ENCODE results near the gene CAT.
"Not testable (repeated sequence)": the region's sequence is repeated elsewhere in the genome, so short reads cannot be mapped to it uniquely, and the experiment has no call there.

CAT gene

DNA sequence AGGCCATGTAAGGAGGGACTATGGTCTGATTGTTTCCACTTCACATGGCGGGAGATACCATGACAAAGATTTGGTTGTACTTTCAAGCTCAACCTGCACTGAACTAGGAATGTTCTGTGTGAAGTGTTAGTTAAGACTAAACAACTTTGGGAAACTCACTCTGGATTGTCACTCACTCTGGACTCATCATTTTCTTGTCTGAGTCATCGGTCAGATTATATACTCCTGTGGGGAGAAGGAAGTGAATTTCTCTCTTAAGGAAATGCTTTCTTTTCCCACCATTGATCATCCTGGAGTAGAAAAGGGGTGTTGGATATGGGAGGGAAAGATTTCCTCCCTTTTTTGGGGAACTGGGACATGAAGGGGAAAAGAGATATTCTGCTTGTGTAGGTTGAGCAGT lies 26.9 kb upstream of the CAT start:
- no peaks in the 10 kb centered on the region for H3K9me3 ChIP-seq (ENCODE audit: low read length)

DNA sequence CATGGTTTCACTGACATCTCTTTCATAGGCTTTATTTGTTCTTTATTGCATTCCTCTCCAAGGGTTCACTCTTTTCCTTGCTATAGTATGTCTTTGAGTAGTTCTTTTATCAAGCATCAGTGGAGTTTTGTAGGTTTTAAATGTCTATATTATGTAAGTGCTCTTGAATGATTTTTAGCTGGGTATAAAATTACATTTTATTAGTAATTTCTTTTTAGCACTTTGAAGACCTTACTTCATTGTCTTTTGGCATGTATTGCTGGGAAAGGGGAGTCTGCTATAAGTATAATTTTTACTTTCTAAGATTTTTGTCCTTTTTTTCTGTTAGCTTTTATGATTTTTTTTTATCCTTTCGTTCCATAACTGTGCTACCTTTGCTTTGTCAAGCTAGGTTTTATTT lies 25.5 kb upstream of the CAT start:
- Histone ChIP-seq H3K36me3 (ENCODE audit: insufficient read depth, low read length) (no peaks in the 10 kb centered on the region), H3K4me1 (ENCODE audit: insufficient read depth, low read length) (no peaks in the 10 kb centered on the region), H3K4me3 (ENCODE audit: low read length) (no peak overlapping the region), H3K27me3 (ENCODE audit: insufficient read depth, low read length) (no peaks in the 10 kb centered on the region), H3K9me3 (ENCODE audit: low read length) (no peaks in the 10 kb centered on the region), H2AFZ (ENCODE audit: low read depth, low read length) (no peak overlapping the region)

More for the DNA sequence above, 26.9 kb upstream of the CAT start:
- Histone ChIP-seq H2AFZ (ENCODE audit: low read depth, low read length) (no peak overlapping the region), H3K36me3 (ENCODE audit: insufficient read depth, low read length) (no peaks in the 10 kb centered on the region), H3K27me3 (ENCODE audit: insufficient read depth, low read length) (no peaks in the 10 kb centered on the region), H3K4me1 (ENCODE audit: insufficient read depth, low read length) (no peaks in the 10 kb centered on the region), H3K4me3 (ENCODE audit: low read length) (no peak overlapping the region)

DNA sequence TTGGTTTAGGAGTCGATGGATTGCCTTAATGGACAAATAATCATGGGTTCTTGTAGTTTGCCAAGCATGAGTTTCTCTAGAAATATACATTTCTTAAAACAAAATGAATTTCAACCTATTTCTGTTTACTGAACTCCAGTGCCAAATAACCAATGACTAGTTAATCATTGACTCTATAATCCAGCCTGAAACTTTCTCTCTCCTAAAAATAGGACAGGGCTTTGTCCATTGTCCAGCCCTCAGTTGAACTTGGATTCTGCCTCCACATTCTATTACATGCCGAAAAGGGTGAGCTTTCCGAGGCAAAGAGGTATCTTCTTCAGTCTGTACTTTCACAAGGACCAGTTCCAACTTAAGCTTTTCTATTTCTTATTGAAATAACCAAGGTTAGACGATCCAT lies 23.2 kb upstream of the CAT start:
- no peaks in the 10 kb centered on the region for H3K4me1 ChIP-seq (ENCODE audit: insufficient read depth, low read length)
- no peaks in the 10 kb centered on the region for H3K36me3 ChIP-seq (ENCODE audit: insufficient read depth, low read length)

DNA sequence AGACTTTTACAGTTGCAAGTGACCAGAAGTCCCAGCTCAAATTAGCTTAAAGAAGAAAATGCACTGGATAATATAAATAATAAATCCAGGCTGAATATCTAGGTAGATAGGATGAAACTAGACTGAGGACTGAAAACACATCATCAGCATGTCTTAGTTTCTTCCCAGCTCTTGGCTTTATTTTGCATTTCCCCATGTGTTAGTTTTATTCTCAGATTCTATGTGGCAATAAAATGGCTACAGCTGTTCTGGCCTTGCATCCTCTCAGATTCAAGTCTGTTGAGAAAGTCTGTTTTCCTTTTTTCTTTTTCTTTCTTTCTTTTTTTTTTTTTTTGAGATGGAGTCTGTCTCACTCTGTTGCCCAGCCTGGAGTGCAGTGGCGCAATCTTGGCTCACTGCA lies 22.6 kb upstream of the CAT start:
- no peaks in the 10 kb centered on the region for H3K27me3 ChIP-seq (ENCODE audit: insufficient read depth, low read length)
- no peak overlapping the region for H2AFZ ChIP-seq (ENCODE audit: low read depth, low read length)
- H3K9me3 ChIP-seq (ENCODE audit: low read length), result no peaks in the 10 kb centered on the region
- H3K36me3 ChIP-seq (ENCODE audit: insufficient read depth, low read length), result no peaks in the 10 kb centered on the region
- H3K4me3 ChIP-seq (ENCODE audit: low read length), result no peak overlapping the region
- no peaks in the 10 kb centered on the region for H3K4me1 ChIP-seq (ENCODE audit: insufficient read depth, low read length)

More for the DNA sequence above, 23.2 kb upstream of the CAT start:
- no peak overlapping the region for H3K4me3 ChIP-seq (ENCODE audit: low read length)
- H3K9me3 ChIP-seq (ENCODE audit: low read length), result no peaks in the 10 kb centered on the region
- H3K27me3 ChIP-seq (ENCODE audit: insufficient read depth, low read length), result no peaks in the 10 kb centered on the region
- no peak overlapping the region for H2AFZ ChIP-seq (ENCODE audit: low read depth, low read length)

DNA sequence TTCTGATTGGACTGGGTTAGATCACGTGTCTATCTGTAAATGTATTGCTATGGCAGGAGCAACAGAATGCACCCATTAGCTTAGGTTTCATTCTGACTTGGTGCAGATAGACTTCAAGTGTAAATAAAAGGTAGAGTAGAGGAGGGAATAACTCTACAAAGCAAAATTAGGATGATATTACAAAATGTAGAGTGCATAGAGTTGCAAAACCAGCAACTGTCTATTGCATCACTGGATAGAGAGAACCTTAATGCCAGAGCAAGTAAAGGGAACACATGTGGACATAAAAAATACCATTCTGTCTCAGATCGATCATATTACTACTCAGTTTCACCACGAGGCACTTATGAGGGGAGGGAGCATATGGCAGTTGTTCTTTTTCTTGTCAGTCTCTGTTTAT lies 22.0 kb upstream of the CAT start:
- Histone ChIP-seq H3K4me3 (ENCODE audit: low read length) (no peak overlapping the region), H3K36me3 (ENCODE audit: insufficient read depth, low read length) (no peaks in the 10 kb centered on the region), H3K9me3 (ENCODE audit: low read length) (no peaks in the 10 kb centered on the region), H2AFZ (ENCODE audit: low read depth, low read length) (no peak overlapping the region), H3K4me1 (ENCODE audit: insufficient read depth, low read length) (no peaks in the 10 kb centered on the region), H3K27me3 (ENCODE audit: insufficient read depth, low read length) (no peaks in the 10 kb centered on the region)

DNA sequence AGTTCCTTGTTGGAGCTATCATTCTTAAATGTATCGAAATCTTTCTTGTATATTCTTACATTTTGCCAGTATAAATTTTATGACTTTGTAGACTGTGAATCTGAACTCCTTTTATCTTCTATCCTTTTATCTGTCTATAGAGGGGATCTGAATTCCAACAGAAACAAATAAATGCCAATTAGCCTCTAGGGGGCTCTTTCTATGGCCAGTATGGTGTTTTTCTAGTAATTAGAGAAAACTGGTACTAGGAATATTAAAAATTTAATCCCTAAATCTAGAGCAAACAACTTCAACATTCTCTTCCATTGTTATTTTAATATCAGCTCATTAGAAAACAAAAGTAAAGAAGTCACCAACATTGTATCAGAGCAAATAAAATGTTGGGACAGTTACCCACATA lies 21.5 kb upstream of the CAT start:
- Histone ChIP-seq H2AFZ (ENCODE audit: low read depth, low read length) (no peak overlapping the region), H3K36me3 (ENCODE audit: insufficient read depth, low read length) (no peaks in the 10 kb centered on the region), H3K27me3 (ENCODE audit: insufficient read depth, low read length) (no peaks in the 10 kb centered on the region), H3K4me1 (ENCODE audit: insufficient read depth, low read length) (no peaks in the 10 kb centered on the region), H3K9me3 (ENCODE audit: low read length) (no peaks in the 10 kb centered on the region), H3K4me3 (ENCODE audit: low read length) (no peak overlapping the region)

DNA sequence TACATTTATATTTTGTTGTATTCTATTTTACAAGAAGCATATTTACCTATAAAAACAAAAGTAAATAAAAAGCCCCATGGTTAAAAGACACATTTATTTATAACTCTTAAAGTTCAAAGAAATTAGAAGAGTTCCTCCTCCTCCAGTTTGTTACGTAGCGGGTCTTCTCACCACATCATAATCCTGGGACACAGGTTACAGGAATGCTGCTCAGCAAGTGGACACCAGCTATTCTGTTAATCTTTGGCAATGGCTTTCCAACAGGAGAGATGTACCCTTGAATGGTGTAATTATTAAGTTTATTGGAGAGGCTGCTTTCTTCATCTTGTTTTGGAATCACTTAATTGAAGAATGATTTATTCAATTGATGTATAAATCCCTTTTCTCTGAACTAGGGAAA lies 19.6 kb upstream of the CAT start:
- Histone ChIP-seq H3K4me3 (ENCODE audit: low read length) (no peak overlapping the region), H3K36me3 (ENCODE audit: insufficient read depth, low read length) (no peaks in the 10 kb centered on the region), H3K9me3 (ENCODE audit: low read length) (no peaks in the 10 kb centered on the region), H2AFZ (ENCODE audit: low read depth, low read length) (no peak overlapping the region), H3K27me3 (ENCODE audit: insufficient read depth, low read length) (no peaks in the 10 kb centered on the region), H3K4me1 (ENCODE audit: insufficient read depth, low read length) (no peaks in the 10 kb centered on the region)

DNA sequence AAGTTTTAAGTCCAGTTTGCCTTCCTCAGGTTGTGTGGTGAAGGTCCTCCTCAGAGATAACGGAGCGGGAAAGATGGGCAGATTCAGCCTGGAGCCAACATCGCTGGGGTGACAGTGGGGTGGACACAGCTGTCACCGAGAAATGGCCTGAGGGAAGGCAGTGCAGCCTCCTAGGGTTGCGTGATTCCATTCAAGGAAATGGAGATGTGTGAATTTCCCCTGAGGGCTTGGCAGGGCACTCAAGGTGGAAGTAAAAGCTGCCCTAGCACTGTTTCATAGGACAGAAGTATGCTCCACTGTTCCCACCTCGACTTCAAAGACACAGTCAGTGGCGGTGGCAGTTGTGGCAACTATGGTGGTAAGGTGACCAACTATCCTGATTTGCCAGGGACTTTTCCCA lies 15.4 kb upstream of the CAT start:
- no peaks in the 10 kb centered on the region for H3K36me3 ChIP-seq (ENCODE audit: insufficient read depth, low read length)
- no peak overlapping the region for H3K4me3 ChIP-seq (ENCODE audit: low read length)
- H3K27me3 ChIP-seq (ENCODE audit: insufficient read depth, low read length), result peaks cover 4% of the 10 kb centered on the region
- no peaks in the 10 kb centered on the region for H3K9me3 ChIP-seq (ENCODE audit: low read length)
- no peak overlapping the region for H2AFZ ChIP-seq (ENCODE audit: low read depth, low read length)
- H3K4me1 ChIP-seq (ENCODE audit: insufficient read depth, low read length), result no peaks in the 10 kb centered on the region

DNA sequence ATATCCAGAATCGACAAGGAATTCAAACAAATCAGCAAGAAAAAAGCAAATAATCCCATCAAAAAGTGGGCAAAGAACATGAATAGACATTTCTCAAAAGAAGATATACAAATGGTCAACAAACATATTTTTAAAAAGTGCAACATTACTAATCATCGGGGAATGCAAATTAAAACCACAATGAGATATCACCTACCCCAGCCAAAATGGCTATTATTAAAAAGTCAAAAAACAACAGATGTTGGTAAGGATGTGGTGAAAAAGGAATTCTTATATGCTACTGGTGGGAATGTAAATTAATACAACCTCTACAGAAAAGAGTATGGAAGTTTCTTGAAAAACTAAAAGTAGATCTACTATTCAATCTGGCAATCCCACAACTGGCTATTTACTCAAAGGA lies 13.9 kb upstream of the CAT start:
- not testable (repeated sequence) for H3K4me3 ChIP-seq (ENCODE audit: low read length); H3K27me3 ChIP-seq (ENCODE audit: insufficient read depth, low read length); H3K36me3 ChIP-seq (ENCODE audit: insufficient read depth, low read length); H2AFZ ChIP-seq (ENCODE audit: low read depth, low read length); H3K9me3 ChIP-seq (ENCODE audit: low read length); H3K4me1 ChIP-seq (ENCODE audit: insufficient read depth, low read length)

DNA sequence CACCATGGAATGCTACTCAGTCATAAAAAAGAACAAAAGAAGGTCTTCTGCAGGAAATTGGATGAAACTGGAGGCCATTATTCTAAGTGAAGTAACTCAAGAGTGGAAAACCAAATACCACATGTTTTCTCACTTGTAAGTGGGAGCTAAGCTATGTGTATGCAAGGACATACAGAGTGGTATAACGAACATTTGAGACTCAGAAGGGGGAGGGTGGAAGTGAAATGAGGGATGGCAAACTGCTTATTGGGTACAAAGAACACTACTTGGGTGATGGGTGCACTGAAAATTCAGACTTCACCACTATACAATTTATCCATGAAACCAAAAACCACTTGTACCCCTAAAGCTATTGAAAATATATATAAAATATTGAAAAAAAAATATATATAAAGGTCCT lies 13.4 kb upstream of the CAT start:
- H3K9me3 ChIP-seq (ENCODE audit: low read length), result no peaks in the 10 kb centered on the region
- H3K36me3 ChIP-seq (ENCODE audit: insufficient read depth, low read length), result no peaks in the 10 kb centered on the region
- no peaks in the 10 kb centered on the region for H3K4me1 ChIP-seq (ENCODE audit: insufficient read depth, low read length)
- H3K27me3 ChIP-seq (ENCODE audit: insufficient read depth, low read length), result peaks cover 4% of the 10 kb centered on the region
- no peak overlapping the region for H3K4me3 ChIP-seq (ENCODE audit: low read length)
- no peak overlapping the region for H2AFZ ChIP-seq (ENCODE audit: low read depth, low read length)

DNA sequence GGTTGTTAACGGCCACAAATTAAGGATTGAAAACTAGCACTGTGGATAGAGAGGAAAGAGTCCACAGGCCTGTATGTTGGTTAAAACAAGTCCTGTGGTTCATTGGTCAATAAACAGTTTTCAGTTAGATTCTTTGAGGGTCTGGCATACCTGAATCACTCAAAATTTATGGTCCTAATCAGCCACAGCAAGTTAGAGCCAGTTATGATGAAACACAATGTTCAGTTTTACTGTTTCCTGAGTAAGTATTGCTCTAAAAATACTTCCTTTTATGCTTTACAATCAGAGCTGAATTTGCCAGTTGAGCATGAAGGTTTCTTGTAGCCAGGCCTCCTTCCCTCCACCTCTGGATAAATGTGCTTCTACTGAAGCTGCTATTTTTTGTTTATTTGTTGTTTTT lies 12.9 kb upstream of the CAT start:
- Histone ChIP-seq H3K27me3 (ENCODE audit: insufficient read depth, low read length) (peaks cover 4% of the 10 kb centered on the region), H3K4me3 (ENCODE audit: low read length) (no peak overlapping the region), H3K4me1 (ENCODE audit: insufficient read depth, low read length) (no peaks in the 10 kb centered on the region)

DNA sequence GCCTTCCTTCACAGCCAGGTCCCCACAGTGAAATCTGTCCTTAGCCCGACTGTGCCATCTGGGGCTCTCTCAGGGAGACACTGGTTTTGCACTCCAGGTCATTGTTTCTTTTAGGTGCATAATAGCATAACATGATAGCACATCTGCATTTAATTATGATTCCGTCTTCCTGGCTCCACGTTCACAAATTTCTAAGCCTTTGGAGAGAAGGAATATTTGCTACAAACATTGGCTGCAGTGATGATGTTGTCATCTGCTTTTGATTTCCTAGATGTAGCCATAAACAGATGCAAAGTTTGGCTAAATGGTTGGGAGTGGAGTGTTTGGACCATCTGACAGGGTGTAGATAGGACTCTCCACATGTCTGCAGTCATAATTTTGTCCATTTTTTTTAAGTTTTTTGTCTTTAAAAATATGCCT lies 12.0 kb upstream of the CAT start:
- Histone ChIP-seq H3K4me3 (ENCODE audit: low read length) (no peak overlapping the region), H3K4me1 (ENCODE audit: insufficient read depth, low read length) (no peaks in the 10 kb centered on the region), H2AFZ (ENCODE audit: low read depth, low read length) (no peak overlapping the region), H3K27me3 (ENCODE audit: insufficient read depth, low read length) (peaks cover 4% of the 10 kb centered on the region), H3K36me3 (ENCODE audit: insufficient read depth, low read length) (no peaks in the 10 kb centered on the region), H3K9me3 (ENCODE audit: low read length) (no peaks in the 10 kb centered on the region)

More for the DNA sequence above, 12.9 kb upstream of the CAT start:
- Histone ChIP-seq H3K9me3 (ENCODE audit: low read length) (no peaks in the 10 kb centered on the region), H3K36me3 (ENCODE audit: insufficient read depth, low read length) (no peaks in the 10 kb centered on the region), H2AFZ (ENCODE audit: low read depth, low read length) (no peak overlapping the region)

DNA sequence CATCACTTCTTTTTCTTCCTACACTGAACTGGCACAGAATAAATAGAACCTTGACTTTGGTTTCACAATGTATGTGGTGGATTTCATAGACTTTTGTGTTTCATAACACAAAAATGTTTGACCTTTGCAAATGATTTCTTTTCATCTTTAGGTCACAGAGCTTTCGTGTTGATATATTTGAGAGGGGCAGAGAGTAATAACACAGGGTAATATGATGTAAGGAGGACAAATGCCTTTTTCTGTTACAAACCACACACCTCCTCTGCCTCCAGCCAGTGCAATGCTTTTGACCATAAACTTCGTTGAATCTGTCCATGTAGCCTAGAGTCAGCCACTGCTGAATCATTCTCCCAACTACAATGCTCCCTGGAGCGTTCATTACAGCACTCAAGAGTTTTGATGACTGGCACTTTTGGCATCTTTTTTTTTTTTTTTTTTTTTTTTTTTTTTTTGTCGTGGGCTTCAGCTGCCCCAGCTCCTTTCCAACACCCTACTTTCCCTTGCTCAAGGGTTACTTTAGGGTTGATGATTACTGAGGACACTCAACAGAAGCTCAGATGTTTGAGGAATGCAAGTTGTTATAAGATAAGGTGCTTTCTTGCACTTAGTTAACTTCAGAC lies 11.4 kb upstream of the CAT start:
- Histone ChIP-seq H3K36me3 (ENCODE audit: insufficient read depth, low read length) (no peaks in the 10 kb centered on the region), H3K9me3 (ENCODE audit: low read length) (no peaks in the 10 kb centered on the region), H3K4me3 (ENCODE audit: low read length) (no peak overlapping the region), H3K4me1 (ENCODE audit: insufficient read depth, low read length) (no peaks in the 10 kb centered on the region), H3K27me3 (ENCODE audit: insufficient read depth, low read length) (peaks cover 4% of the 10 kb centered on the region), H2AFZ (ENCODE audit: low read depth, low read length) (no peak overlapping the region)

DNA sequence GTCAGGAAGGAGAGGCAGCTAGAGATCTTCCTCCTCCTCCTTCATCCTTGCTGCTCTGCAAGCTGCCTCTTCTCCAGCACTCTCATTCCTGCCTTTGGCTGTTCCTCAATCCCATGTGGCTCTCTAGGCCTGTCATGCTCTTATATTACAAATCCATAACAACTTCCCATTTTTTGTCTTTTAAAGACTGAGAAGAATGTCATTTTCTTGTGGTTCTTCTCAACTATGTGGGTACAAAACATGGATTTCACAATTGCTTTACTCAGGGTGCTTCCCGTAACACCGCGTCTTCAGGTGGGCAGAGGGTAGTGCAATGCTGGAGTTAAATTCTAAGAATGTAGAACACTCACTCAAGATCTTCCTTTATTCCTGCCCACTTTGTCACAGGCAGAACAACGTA lies 6.8 kb upstream of the CAT start:
- Histone ChIP-seq H3K9me3 (ENCODE audit: low read length) (no peaks in the 10 kb centered on the region), H3K4me3 (ENCODE audit: low read length) (no peak overlapping the region), H3K4me1 (ENCODE audit: insufficient read depth, low read length) (no peaks in the 10 kb centered on the region), H3K36me3 (ENCODE audit: insufficient read depth, low read length) (no peaks in the 10 kb centered on the region), H3K27me3 (ENCODE audit: insufficient read depth, low read length) (no peaks in the 10 kb centered on the region), H2AFZ (ENCODE audit: low read depth, low read length) (no peak overlapping the region)

Measured in neuron (in vitro differentiated cells).